Neural cell (in vitro differentiated cells): ENCODE measurements around the gene SLCO2A1. TPM values are rescaled to one million over a fixed set of nuclear protein-coding genes. Genes with fewer than 3 reads are reported as not detected.

Source experiments
- H2AFZ ChIP-seq: fragments of 200-600, 300-800 bp; sonication (generic), shearing (Covaris generic); 2 replicates; pipeline ENCODE4 v1.6.0; 2014; ENCODE audit warnings: low read depth, mild to moderate bottlenecking, antibody characterized with exemption, low read length, moderate library complexity
- H3F3A ChIP-seq: fragments of 200-600 bp; shearing (Covaris generic); 2 replicates; pipeline ENCODE4 v1.6.1; 2016; ENCODE audit warnings: mild to moderate bottlenecking, moderate library complexity, mixed read lengths, antibody characterized with exemption, low read length; ENCODE audit not compliant: insufficient read depth, poor library complexity, severe bottlenecking
- H3K27ac ChIP-seq: fragments of 200-600, 300-800 bp; sonication (generic), shearing (Covaris generic); 2 replicates; pipeline ENCODE4 v1.5.1; 2014; ENCODE audit warnings: mild to moderate bottlenecking, low read length, moderate library complexity
- H3K27me3 ChIP-seq: fragments of 300-800, 200-600 bp; sonication (generic), shearing (Covaris generic); 2 replicates; pipeline ENCODE4 v1.6.0; 2014; ENCODE audit warnings: mild to moderate bottlenecking, low read depth, low read length, moderate library complexity; ENCODE audit not compliant: insufficient read depth
- H3K36me3 ChIP-seq: fragments of 300-800, 200-600 bp; sonication (generic), shearing (Covaris generic); 2 replicates; pipeline ENCODE4 v1.5.1; 2014; ENCODE audit warnings: mild to moderate bottlenecking, antibody characterized with exemption, low read length, moderate library complexity; ENCODE audit not compliant: insufficient read depth
- H3K4me2 ChIP-seq: fragments of 300-800, 200-600 bp; sonication (generic), shearing (Covaris generic); 2 replicates; pipeline ENCODE4 v1.6.0; 2014; ENCODE audit warnings: mild to moderate bottlenecking, low read length
- H3K4me3 ChIP-seq: fragments of 300-800, 200-600 bp; sonication (generic), shearing (Covaris generic); 2 replicates; pipeline ENCODE4 v1.5.1; 2014; ENCODE audit warnings: mild to moderate bottlenecking, low read length, moderate library complexity
- H3K79me2 ChIP-seq: fragments of 200-600 bp; shearing (Covaris generic); replicated peaks from 2 replicates; pipeline ENCODE4 v1.6.0; 2014; ENCODE audit warnings: mild to moderate bottlenecking, low read length, moderate library complexity; ENCODE audit not compliant: insufficient read depth
- H3K9ac ChIP-seq: fragments of 300-800, 200-600 bp; sonication (generic), shearing (Covaris generic); 2 replicates; pipeline ENCODE4 v1.6.1; 2016; ENCODE audit warnings: mild to moderate bottlenecking, low read length, mixed read lengths
- H3K9me2 ChIP-seq: fragments of 200-600 bp; shearing (Covaris generic); 2 replicates; pipeline ENCODE4 v1.6.1; 2016; ENCODE audit warnings: mild to moderate bottlenecking, low read length, mixed read lengths; ENCODE audit not compliant: insufficient read depth
- H3K9me3 ChIP-seq: fragments of 200-600, 300-800 bp; sonication (generic), shearing (Covaris generic); 2 replicates; pipeline ENCODE4 v1.6.1; 2016; ENCODE audit warnings: mild to moderate bottlenecking, mixed run types, low read length, moderate library complexity, mixed read lengths
- H4K20me1 ChIP-seq: fragments of 200-600 bp; shearing (Covaris generic); 2 replicates; pipeline ENCODE4 v1.6.1; 2016; ENCODE audit warnings: mild to moderate bottlenecking, mixed run types; ENCODE audit not compliant: insufficient read depth
- CTCF ChIP-seq: fragments of 450-650 bp; IDR thresholded peaks from 2 replicates; pipeline ENCODE4 v1.5.1; 2014; ENCODE audit warnings: antibody characterized with exemption, mild to moderate bottlenecking, moderate library complexity; ENCODE audit not compliant: poor library complexity, severe bottlenecking
- EP300 ChIP-seq: fragments of 450-650 bp; conservative IDR thresholded peaks from 2 replicates; pipeline ENCODE4 v1.6.1; 2014; ENCODE audit warnings: antibody characterized with exemption, mild to moderate bottlenecking, moderate library complexity; ENCODE audit not compliant: poor library complexity, severe bottlenecking
- EZH2 ChIP-seq: fragments of 200-600, 300-800 bp; shearing (Covaris generic), sonication (generic); IDR thresholded peaks from 2 replicates; pipeline ENCODE4 v1.6.1; 2014; ENCODE audit warnings: antibody characterized with exemption, low read length, borderline replicate concordance, mild to moderate bottlenecking; ENCODE audit not compliant: insufficient read depth, poor library complexity, severe bottlenecking
- MXI1 ChIP-seq: fragments of 450-650 bp; conservative IDR thresholded peaks from 2 replicates; pipeline ENCODE4 v1.6.1; 2014; ENCODE audit warnings: antibody characterized with exemption, mild to moderate bottlenecking; ENCODE audit not compliant: poor library complexity, severe bottlenecking
- POLR2AphosphoS5 ChIP-seq: IDR thresholded peaks from 2 replicates; pipeline ENCODE4 v1.6.1; 2012
- RAD21 ChIP-seq: fragments of 450-650 bp; conservative IDR thresholded peaks from 2 replicates; pipeline ENCODE4 v1.6.1; 2014; ENCODE audit warnings: antibody characterized with exemption, mild to moderate bottlenecking, moderate library complexity
- REST ChIP-seq: IDR thresholded peaks from 2 replicates; pipeline ENCODE4 v1.6.1; 2012; ENCODE audit warnings: borderline replicate concordance
- SMC3 ChIP-seq: fragments of 450-650 bp; conservative IDR thresholded peaks from 2 replicates; pipeline ENCODE4 v1.6.1; 2014; ENCODE audit warnings: antibody characterized with exemption, mild to moderate bottlenecking, moderate library complexity; ENCODE audit not compliant: poor library complexity
- TAF1 ChIP-seq: IDR thresholded peaks from 2 replicates; pipeline ENCODE4 v1.6.1; 2012; ENCODE audit warnings: low read depth
- polyA plus RNA-seq: library from polyadenylated mRNA; depleted of rRNA; stranded (reverse); fragments of >200 nt; gene quantifications from 2 replicates; pipeline ENCODE4 v1.2.3, GENCODE V29; 2014

The SLCO2A1 gene
- polyA plus RNA-seq, 1 donor from 2014 or later, result not detected

GRCh38 chr3:133938770-133939462 is 90.8 kb downstream of the SLCO2A1 start:
- Histone ChIP-seq H3K27ac (no peak overlapping the region), H2AFZ (no peak overlapping the region), H3K4me3 (no peak overlapping the region), H3K9me2 (no peaks in the 10 kb centered on the region), H3F3A (no peaks in the 10 kb centered on the region), H3K27me3 (no peaks in the 10 kb centered on the region), H3K4me2 (no peak overlapping the region), H4K20me1 (no peaks in the 10 kb centered on the region), H3K9me3 (no peaks in the 10 kb centered on the region), H3K36me3 (no peaks in the 10 kb centered on the region), H3K79me2 (no peaks in the 10 kb centered on the region), H3K9ac (no peak overlapping the region)
- no peak for TF ChIP-seq POLR2AphosphoS5
- TF ChIP-seq SMC3, result no peak
- TF ChIP-seq EZH2, result no peak
- TF ChIP-seq TAF1, result no peak
- no peak for TF ChIP-seq EP300
- TF ChIP-seq RAD21, result no peak
- no peak for TF ChIP-seq CTCF
- no peak for TF ChIP-seq REST
- no peak for TF ChIP-seq MXI1

- Histone ChIP-seq H3K9ac (no peak overlapping the region), H2AFZ (no peak overlapping the region), H3K27me3 (no peaks in the 10 kb centered on the region), H3F3A (no peaks in the 10 kb centered on the region), H3K36me3 (no peaks in the 10 kb centered on the region), H3K4me2 (no peak overlapping the region), H3K27ac (no peak overlapping the region), H3K4me3 (no peak overlapping the region), H3K9me3 (no peaks in the 10 kb centered on the region), H3K9me2 (no peaks in the 10 kb centered on the region), H4K20me1 (no peaks in the 10 kb centered on the region), H3K79me2 (no peaks in the 10 kb centered on the region)
- TF ChIP-seq POLR2AphosphoS5, result no peak
- no peak for TF ChIP-seq RAD21
- no peak for TF ChIP-seq EP300
- TF ChIP-seq MXI1, result no peak
- TF ChIP-seq SMC3, result no peak
- TF ChIP-seq CTCF, result no peak
- TF ChIP-seq REST, result no peak
- TF ChIP-seq TAF1, result no peak
- no peak for TF ChIP-seq EZH2
These were observed 91.7 kb downstream of the SLCO2A1 start for GRCh38 chr3:133937756-133938601.
